ENCODE measurements around the gene CXCL5.

Gene CXCL5

DNA sequence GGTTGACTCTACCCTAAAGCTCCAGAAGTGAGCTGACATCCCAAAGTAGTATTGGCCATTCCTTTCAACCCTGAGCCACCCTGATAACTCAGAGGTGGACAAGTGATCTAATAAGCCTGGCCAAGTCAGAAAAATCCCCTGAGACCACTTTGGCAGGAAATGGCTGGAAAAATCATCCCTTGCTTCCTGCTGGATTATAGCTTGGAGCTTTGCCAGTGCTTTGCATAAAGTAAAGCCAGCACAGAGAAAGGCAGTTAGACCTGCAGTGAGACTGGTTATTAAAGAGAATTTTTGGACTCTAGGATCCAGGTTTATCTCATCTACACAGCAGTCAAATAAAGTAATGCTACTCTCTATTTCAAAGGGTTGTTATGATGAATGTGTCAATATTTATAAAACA lies 33.6 kb upstream of the CXCL5 start:
- no peak for DNase-seq (ENCODE audit: low read depth)
- H3K4me3 ChIP-seq (ENCODE audit: low read depth, low read length), result no peak overlapping the region
- TF ChIP-seq, protein P1, sequence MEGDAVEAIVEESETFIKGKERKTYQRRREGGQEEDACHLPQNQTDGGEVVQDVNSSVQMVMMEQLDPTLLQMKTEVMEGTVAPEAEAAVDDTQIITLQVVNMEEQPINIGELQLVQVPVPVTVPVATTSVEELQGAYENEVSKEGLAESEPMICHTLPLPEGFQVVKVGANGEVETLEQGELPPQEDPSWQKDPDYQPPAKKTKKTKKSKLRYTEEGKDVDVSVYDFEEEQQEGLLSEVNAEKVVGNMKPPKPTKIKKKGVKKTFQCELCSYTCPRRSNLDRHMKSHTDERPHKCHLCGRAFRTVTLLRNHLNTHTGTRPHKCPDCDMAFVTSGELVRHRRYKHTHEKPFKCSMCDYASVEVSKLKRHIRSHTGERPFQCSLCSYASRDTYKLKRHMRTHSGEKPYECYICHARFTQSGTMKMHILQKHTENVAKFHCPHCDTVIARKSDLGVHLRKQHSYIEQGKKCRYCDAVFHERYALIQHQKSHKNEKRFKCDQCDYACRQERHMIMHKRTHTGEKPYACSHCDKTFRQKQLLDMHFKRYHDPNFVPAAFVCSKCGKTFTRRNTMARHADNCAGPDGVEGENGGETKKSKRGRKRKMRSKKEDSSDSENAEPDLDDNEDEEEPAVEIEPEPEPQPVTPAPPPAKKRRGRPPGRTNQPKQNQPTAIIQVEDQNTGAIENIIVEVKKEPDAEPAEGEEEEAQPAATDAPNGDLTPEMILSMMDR (IDR thresholded peaks at IDR 0.05; ENCODE audit: insufficient read depth, low read depth, low read length, missing control alignments), result no peak

DNA sequence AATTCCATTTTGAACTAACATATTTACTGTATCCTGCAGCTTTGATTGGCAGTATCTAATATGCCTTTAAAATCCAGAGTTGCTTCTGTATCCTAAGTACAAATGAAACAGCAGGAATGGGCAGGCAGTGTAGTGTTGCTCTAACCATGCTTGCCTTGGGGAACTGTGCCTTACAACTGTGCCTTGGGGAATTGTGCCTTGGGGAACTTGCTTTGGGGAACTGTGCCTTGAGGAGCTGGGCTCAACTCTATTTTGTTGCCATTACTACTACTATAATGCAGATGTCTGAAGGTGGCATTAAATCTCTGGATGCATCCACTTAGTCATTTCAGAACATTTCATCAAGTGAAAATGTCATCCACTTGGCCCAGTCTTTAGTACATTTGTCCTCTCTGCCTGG lies 33.1 kb upstream of the CXCL5 start:
- DNase-seq (ENCODE audit: low read depth), result no peak
- TF ChIP-seq, protein P1 (IDR thresholded peaks at IDR 0.05; ENCODE audit: insufficient read depth, low read depth, low read length, missing control alignments), result no peak
- no peak overlapping the region for H3K4me3 ChIP-seq (ENCODE audit: low read depth, low read length)

DNA sequence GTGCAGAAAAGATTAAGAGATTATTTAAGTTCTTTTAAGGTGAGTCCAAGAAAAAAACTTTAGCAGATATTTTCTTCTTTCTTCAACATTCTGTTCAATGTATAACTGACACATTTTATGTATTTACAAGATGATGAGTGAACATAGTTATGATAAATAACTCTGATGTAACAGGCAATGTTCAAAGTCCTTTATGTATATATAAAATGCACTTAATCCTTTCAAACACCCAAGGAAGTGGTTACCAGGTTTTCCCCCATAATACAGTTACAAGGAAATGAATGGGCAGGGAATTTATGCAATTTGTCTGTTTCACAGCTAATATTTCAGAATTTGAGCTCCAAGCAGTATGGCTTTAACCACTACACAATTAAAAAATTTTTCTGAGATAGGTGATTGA lies 31.8 kb upstream of the CXCL5 start:
- H3K4me3 ChIP-seq (ENCODE audit: low read depth, low read length), result no peak overlapping the region
- DNase-seq (ENCODE audit: low read depth), result no peak
- TF ChIP-seq, protein P1 (IDR thresholded peaks at IDR 0.05; ENCODE audit: insufficient read depth, low read depth, low read length, missing control alignments), result no peak

DNA sequence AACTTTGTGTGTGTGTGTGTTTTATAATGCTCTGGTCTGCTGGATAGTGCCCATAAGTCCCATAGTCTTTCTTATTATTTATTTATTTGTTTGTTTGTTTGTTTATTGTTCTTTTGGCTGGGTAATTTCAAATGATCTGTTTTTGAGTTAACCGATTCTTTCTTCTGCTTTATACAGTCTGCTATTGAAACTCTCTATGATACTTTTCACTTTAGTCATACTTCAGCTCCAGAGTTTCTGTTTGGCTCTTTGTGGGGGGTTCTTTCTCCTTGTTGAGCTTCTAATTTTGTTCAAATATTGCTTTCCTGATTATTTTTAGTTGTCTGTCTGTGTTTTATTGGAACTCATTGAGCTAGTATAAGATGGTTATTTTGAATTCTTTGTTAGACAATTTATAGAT lies 30.0 kb upstream of the CXCL5 start:
- H3K4me3 ChIP-seq (ENCODE audit: low read depth, low read length), result no peak overlapping the region
- TF ChIP-seq, protein P1 (IDR thresholded peaks at IDR 0.05; ENCODE audit: insufficient read depth, low read depth, low read length, missing control alignments), result no peak
- no peak for DNase-seq (ENCODE audit: low read depth)

DNA sequence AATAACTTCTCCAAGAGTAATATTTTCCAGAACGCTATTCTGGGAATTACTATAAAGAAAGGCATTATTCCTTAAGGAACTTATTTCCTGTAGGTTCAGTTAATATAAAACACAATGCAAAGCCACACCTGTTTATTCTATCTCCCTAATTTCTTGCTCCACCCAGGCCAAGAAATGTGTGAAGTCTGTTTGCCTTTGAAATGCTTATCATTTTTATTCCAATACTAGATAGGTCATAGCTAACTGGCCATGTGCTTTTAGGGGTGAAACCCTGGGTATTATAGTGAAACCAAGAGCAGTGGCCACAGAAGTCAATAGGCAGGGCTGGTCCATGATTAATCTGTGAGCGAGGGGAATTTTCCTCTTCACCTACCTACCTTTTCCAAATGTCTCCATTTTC lies 25.2 kb upstream of the CXCL5 start:
- H3K4me3 ChIP-seq (ENCODE audit: low read depth, low read length), result no peak overlapping the region
- no peak for DNase-seq (ENCODE audit: low read depth)
- TF ChIP-seq, protein P1 (IDR thresholded peaks at IDR 0.05; ENCODE audit: insufficient read depth, low read depth, low read length, missing control alignments), result no peak

DNA sequence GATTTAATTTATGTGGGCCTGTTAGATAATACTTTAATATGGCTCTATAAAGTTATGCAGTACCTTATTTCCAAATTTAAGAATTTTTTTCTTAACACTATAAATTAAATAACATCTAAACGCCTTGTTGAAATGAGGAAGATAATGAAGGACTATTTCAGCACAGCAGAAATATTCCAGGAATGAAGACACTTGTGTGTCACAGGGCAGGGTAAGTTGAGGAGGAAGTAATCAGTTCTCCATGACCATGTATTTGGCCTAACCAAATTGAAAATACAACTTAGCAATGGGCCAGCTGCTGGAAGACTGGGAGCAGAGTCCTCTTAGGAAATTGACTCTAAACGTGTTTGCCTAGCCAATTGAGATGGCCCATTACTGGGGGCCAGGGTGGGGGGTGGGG lies 23.1 kb upstream of the CXCL5 start:
- DNase-seq (ENCODE audit: low read depth), result no peak
- TF ChIP-seq, protein P1 (IDR thresholded peaks at IDR 0.05; ENCODE audit: insufficient read depth, low read depth, low read length, missing control alignments), result no peak
- H3K4me3 ChIP-seq (ENCODE audit: low read depth, low read length), result no peak overlapping the region

DNA sequence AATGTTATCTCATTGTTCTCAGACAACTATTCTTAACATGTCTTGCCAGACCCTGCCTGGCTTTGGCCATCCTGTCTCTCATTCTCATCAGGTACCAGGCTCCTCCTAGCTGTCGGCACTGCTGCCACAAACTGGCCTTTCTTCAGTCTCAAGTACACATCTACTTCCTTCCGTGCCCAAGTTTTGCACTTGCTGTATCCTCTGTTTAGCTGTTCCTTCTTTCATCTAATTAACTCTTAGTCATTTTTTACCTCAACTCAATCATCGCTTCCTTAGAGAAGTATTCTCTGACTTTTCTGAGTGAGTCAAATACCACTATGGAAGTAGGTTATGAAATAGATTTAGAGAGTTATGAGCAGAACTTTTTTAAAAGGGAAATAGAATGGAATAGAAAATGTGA lies 20.3 kb upstream of the CXCL5 start:
- no peak overlapping the region for H3K4me3 ChIP-seq (ENCODE audit: low read depth, low read length)
- TF ChIP-seq, protein P1 (IDR thresholded peaks at IDR 0.05; ENCODE audit: insufficient read depth, low read depth, low read length, missing control alignments), result no peak
- DNase-seq (ENCODE audit: low read depth), result no peak

All from GM12865 (cell line).